Measurements from ENCODE around the gene KCNQ1. TPM values are rescaled to one million over a fixed set of nuclear protein-coding genes. Genes with fewer than 3 reads are reported as not detected.

Gene KCNQ1
- total RNA-seq, 2 experiments from 2014 or later, result 8.7 to 9.5 TPM

DNA sequence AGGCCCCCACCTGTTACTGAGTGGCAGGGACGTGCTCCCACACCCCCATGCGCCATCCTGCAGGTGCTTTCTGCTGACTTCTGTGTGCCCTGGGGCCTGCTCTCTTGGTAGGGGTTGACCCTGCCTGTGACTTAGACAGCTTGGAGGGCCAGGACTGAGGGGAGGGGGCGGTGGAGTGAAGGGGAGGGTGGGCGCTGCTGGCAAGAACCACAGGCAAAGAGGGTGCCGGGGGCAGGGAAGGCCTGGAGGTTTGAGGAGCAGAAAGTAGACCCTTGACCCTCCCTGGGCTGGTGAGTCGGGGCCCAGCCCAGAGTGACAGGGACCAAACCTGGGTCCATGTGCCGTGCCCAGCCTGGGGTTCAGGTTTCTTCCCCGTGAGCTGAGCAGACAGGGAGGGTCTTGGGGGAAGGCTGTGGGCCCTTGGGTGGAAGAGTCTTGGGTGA is 17.8 kb downstream of the KCNQ1 start:
- ATAC-seq (no peak), DNase-seq (no peak)
- TF ChIP-seq, protein P1, sequence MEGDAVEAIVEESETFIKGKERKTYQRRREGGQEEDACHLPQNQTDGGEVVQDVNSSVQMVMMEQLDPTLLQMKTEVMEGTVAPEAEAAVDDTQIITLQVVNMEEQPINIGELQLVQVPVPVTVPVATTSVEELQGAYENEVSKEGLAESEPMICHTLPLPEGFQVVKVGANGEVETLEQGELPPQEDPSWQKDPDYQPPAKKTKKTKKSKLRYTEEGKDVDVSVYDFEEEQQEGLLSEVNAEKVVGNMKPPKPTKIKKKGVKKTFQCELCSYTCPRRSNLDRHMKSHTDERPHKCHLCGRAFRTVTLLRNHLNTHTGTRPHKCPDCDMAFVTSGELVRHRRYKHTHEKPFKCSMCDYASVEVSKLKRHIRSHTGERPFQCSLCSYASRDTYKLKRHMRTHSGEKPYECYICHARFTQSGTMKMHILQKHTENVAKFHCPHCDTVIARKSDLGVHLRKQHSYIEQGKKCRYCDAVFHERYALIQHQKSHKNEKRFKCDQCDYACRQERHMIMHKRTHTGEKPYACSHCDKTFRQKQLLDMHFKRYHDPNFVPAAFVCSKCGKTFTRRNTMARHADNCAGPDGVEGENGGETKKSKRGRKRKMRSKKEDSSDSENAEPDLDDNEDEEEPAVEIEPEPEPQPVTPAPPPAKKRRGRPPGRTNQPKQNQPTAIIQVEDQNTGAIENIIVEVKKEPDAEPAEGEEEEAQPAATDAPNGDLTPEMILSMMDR (IDR thresholded peaks at IDR 0.05), result no peak
- H3K27ac Mint-ChIP-seq, result no peak overlapping the region
- POLR2A ChIA-PET, result interaction anchor here (1.0 kb wide), 1 partner anchor 70 kb away, joined by 3 read pairs; no protein-coding TSS in a partner anchor
- CTCF ChIA-PET, result no interaction called here
- peaks cover 57% of the 10 kb centered on the region for H3K4me1 Mint-ChIP-seq (ENCODE audit: low read depth)
- intact Hi-C loops (cut with micrococcal nuclease), result no loop called here
- H3K9me3 Mint-ChIP-seq, result no peaks in the 10 kb centered on the region
- no peaks in the 10 kb centered on the region for H3K27me3 Mint-ChIP-seq
- no peaks in the 10 kb centered on the region for H3K36me3 Mint-ChIP-seq (ENCODE audit: low read depth)
- no peak overlapping the region for H3K4me3 Mint-ChIP-seq

DNA sequence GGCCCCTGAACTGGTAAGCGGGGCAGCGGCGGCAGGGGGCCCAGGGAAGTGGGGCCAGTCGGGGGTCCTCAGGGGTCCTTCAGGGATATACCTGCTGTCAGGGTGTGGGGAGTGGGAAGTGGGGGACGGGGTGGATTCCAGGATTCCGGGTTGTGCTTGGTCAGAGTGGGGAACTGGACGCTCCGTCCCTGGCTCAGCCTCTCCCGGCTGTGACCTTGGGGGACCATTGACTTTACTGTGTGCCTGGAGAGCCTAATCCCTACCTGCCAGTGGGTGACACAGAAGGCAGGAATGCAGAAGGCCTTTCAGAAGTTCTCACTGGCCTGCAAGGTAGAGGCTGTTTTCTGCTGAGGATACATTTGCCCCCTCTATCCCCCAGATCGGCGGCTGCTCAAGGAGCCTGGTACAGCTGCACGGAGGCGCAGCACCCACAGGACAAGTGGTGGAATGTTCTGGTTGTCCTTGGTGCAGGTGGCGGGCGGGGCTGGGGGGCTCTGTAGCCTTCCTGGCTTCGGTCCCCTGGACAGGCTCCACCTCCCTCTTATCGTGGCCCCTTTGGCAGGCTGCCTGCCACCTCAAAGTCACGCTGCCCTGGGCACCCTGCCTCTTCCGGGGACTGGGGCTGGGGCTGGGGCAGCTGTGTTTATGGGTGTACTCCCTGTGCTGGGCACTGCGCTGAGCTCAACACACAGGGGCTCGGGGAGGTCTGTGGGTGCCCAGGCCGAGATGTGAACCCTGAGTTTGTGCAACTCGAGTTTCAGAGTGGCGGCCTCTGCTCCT is 18.4 kb downstream of the KCNQ1 start:
- intact Hi-C loops (cut with micrococcal nuclease), result no loop called here
- H3K36me3 Mint-ChIP-seq (ENCODE audit: low read depth), result no peaks in the 10 kb centered on the region
- ATAC-seq (no peak), DNase-seq (no peak)
- POLR2A ChIA-PET, result no interaction called here
- no peak overlapping the region for H3K4me3 Mint-ChIP-seq
- TF ChIP-seq, protein P1 (IDR thresholded peaks at IDR 0.05), result no peak
- H3K27ac Mint-ChIP-seq, result no peak overlapping the region
- no peaks in the 10 kb centered on the region for H3K27me3 Mint-ChIP-seq
- H3K9me3 Mint-ChIP-seq, result no peaks in the 10 kb centered on the region
- peaks cover 61% of the 10 kb centered on the region for H3K4me1 Mint-ChIP-seq (ENCODE audit: low read depth)
- CTCF ChIA-PET, result no interaction called here

DNA sequence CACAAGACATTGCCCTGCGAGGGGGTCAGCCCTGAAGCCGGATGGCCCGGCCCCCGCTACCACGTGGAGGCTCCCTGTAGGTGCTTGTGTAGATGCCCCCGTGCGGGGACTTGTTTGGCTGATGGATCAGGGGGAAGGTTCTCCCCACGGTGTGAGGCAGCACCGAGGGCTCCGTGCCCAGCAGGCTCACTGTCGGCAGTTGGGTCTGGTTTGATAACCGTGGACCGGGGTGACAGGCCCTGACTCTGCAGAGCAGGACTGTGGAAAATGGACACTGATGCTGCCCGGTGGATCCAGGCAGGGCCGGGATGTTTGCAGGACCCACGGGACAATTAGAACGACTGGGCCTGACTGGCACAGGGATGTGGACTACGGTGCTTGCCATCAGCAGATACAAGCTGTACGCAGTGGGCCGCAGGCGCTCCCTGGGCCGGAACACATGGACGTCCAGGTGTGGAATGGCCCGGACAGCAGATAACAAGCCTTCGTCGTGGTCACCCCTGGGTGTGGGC is 19.0 kb downstream of the KCNQ1 start:
- ATAC-seq (no peak), DNase-seq (no peak)
- ChIA-PET POLR2A (no interaction called here), CTCF (interaction anchor here (1.7 kb wide), 1 partner anchor 43 kb away, joined by 7 read pairs; no protein-coding TSS in a partner anchor)
- Mint-ChIP-seq H3K27me3 (no peaks in the 10 kb centered on the region), H3K36me3 (ENCODE audit: low read depth) (no peaks in the 10 kb centered on the region), H3K27ac (no peak overlapping the region), H3K4me1 (ENCODE audit: low read depth) (peaks cover 60% of the 10 kb centered on the region), H3K9me3 (no peaks in the 10 kb centered on the region), H3K4me3 (no peak overlapping the region)
- intact Hi-C loops (cut with micrococcal nuclease), result no loop called here
- TF ChIP-seq, protein P1 (IDR thresholded peaks at IDR 0.05), result no peak

DNA sequence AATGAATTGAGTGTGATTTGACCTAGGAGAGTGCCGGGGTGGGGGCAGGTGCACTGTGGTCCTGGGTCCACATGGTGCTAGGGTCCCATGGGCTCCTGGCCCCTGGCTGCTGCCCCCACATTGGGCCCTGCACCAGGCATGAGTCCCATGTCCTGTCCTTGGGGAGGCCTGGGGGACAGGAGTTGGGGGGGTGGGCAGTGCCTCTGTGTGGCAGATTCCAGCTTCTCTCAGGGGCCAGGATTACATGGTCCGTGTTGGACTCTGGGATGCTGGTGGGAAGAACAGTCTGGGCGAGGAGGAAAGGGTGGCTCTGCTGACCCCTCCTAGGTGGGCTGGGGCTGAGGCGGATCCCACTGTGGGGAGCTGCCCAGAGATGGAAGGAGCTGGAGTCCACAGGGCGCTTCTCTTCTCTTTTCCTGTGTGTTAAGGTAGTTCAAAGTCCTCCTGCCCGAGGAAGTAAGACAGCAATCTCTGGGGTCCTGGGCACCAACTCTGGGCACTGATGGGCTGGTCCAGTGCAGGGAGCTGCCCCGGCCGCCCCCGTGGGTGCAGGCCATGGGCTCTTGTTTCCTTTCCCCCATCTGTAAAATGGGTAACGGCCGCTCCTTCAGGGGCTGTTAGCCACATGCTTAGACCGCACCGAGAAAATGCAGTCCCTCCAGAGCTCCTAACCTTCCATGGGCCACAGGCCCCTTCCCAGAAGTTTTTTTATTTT is 19.8 kb downstream of the KCNQ1 start:
- POLR2A ChIA-PET, result interaction anchor here (0.8 to 0.9 kb wide), 2 partner anchors 12 to 39 kb away, joined by 3 read pairs; no protein-coding TSS in a partner anchor
- CTCF ChIA-PET, result interaction anchor here (1.7 kb wide), 1 partner anchor 44 kb away, joined by 7 read pairs; no protein-coding TSS in a partner anchor
- H3K4me1 Mint-ChIP-seq (ENCODE audit: low read depth), result peaks cover 57% of the 10 kb centered on the region
- no peak overlapping the region for H3K27ac Mint-ChIP-seq
- H3K9me3 Mint-ChIP-seq, result no peaks in the 10 kb centered on the region
- no peaks in the 10 kb centered on the region for H3K36me3 Mint-ChIP-seq (ENCODE audit: low read depth)
- H3K27me3 Mint-ChIP-seq, result no peaks in the 10 kb centered on the region
- intact Hi-C loops (cut with micrococcal nuclease), result no loop called here
- H3K4me3 Mint-ChIP-seq, result no peak overlapping the region
- TF ChIP-seq, protein P1 (IDR thresholded peaks at IDR 0.05), result no peak
- DNase-seq, result no peak
- no peak for ATAC-seq

Measured in activated CD8-positive, alpha-beta T cell treated with anti-CD3 and anti-CD28 coated beads for 36 hours (primary cell).